HK-2 (cell line): Measurements from ENCODE around the gene UGT2A1.

ENCODE experiments used
- DNase-seq: peaks from one replicate; pipeline ENCODE4 v3.0.0-alpha.2; 2018; ENCODE audit not compliant: unreplicated experiment

Gene UGT2A1

GRCh38 chr4:69589884-69590283 lies 63.2 kb downstream of the UGT2A1 start:
- no peak for DNase-seq

GRCh38 chr4:69584135-69584534 lies 68.9 kb downstream of the UGT2A1 start:
- DNase-seq: no peak

- no peak for DNase-seq
Measured at GRCh38 chr4:69583543-69583942, 69.5 kb downstream of the UGT2A1 start.

GRCh38 chr4:69577245-69577644 lies 75.8 kb downstream of the UGT2A1 start:
- DNase-seq: no peak

- no peak for DNase-seq
Measured at GRCh38 chr4:69576251-69576877, 76.7 kb downstream of the UGT2A1 start.

GRCh38 chr4:69568787-69569186 lies 84.3 kb downstream of the UGT2A1 start:
- no peak for DNase-seq

- no peak for DNase-seq
Measured at GRCh38 chr4:69563424-69563823, 89.6 kb downstream of the UGT2A1 start.

- no peak for DNase-seq
Measured at GRCh38 chr4:69549651-69550050, 103.4 kb downstream of the UGT2A1 start.

- DNase-seq: peak; percentile 41
Measured at GRCh38 chr4:69546134-69546765, 106.8 kb downstream of the UGT2A1 start.
